Thymus (tissue), 11 donors: Measurements from ENCODE around the gene PIK3R6. TPM values are rescaled to one million over a fixed set of nuclear protein-coding genes. Genes with fewer than 3 reads are reported as not detected.
"Not testable (repeated sequence)": the region's sequence is repeated elsewhere in the genome, so short reads cannot be mapped to it uniquely, and the experiment has no call there.

ENCODE experiments used
- DNase-seq, 9 donors: peaks; one replicate each; pipeline ENCODE4 v3.0.0-alpha.2; 2013; ENCODE audit warnings: low spot score in 9 of 9, low read depth in 6 of 9, missing footprints in 1 of 9
- H3K27ac ChIP-seq, 2 donors: one replicate each; pipeline ENCODE4 v1.5.1; 2013; ENCODE audit warnings: control low read depth in 1 of 2, low read depth in 1 of 2, low read length in 1 of 2, mild to moderate bottlenecking in 1 of 2, moderate library complexity in 1 of 2
- H3K27me3 ChIP-seq, 2 donors: one replicate each; pipeline ENCODE4 v1.5.1; 2013; ENCODE audit warnings: low read length in 1 of 2; ENCODE audit not compliant: control insufficient read depth in 2 of 2, insufficient read depth in 1 of 2
- H3K36me3 ChIP-seq, 2 donors: one replicate each; pipeline ENCODE4 v1.5.1; 2013; ENCODE audit warnings: low read length in 1 of 2, mild to moderate bottlenecking in 1 of 2, moderate library complexity in 1 of 2; ENCODE audit not compliant: control insufficient read depth in 2 of 2, insufficient read depth in 2 of 2
- H3K4me1 ChIP-seq, 2 donors: one replicate each; pipeline ENCODE4 v1.5.1; 2013; ENCODE audit warnings: low read length in 2 of 2; ENCODE audit not compliant: control insufficient read depth in 2 of 2, insufficient read depth in 2 of 2
- H3K4me3 ChIP-seq, 2 donors: one replicate each; pipeline ENCODE4 v1.5.1; 2013; ENCODE audit warnings: low read length in 2 of 2, control low read depth in 1 of 2, mild to moderate bottlenecking in 1 of 2
- H3K9me3 ChIP-seq, 2 donors: one replicate each; pipeline ENCODE4 v1.5.1; 2013; ENCODE audit warnings: low read length in 1 of 2, mild to moderate bottlenecking in 1 of 2; ENCODE audit not compliant: control insufficient read depth in 2 of 2, insufficient read depth in 1 of 2
- WGBS: extraction: QIAGEN DNeasy Blood & Tissue Kit; methylation state at CpG from one replicate; pipeline ENCODE4 v1.1.7; 2013; 5-methylcytosine and 5-hydroxymethylcytosine counted together
- polyA plus RNA-seq: library from polyadenylated mRNA; stranded (reverse); fragments of 200-250 nt; gene quantifications from one replicate; pipeline ENCODE4 v1.2.3, GENCODE V29; 2013
- total RNA-seq: library from RNA; stranded (reverse); fragments of 120-200 nt; gene quantifications from one replicate; pipeline ENCODE4 v1.2.4, GENCODE V29; 2013
- donor health status: healthy.

Gene PIK3R6
- total and polyA plus RNA-seq, 2 donors: 1.9 to 2.1 TPM

GRCh38 chr17:8889458-8890210 is 22.2 kb upstream of the PIK3R6 start:
- Histone ChIP-seq H3K4me3 (no peak overlapping the region), H3K27me3 (no peaks in the 10 kb centered on the region), H3K9me3 (peaks cover 0 to 4% of the 10 kb centered on the region in 2 donors), H3K36me3 (peaks cover 38 to 45% of the 10 kb centered on the region in 2 donors), H3K27ac (no peak overlapping the region), H3K4me1 (peaks cover 0 to 16% of the 10 kb centered on the region in 2 donors)
- DNase-seq: no peak
- 97% methylated on average over 14 of the region's 14 CpGs for WGBS

GRCh38 chr17:8888704-8889302 is 21.3 kb upstream of the PIK3R6 start:
- H3K36me3 ChIP-seq: peaks cover 40 to 52% of the 10 kb centered on the region in 2 donors
- H3K27me3 ChIP-seq: no peaks in the 10 kb centered on the region
- 89% methylated on average over 8 of the region's 8 CpGs for WGBS
- no peak overlapping the region for H3K27ac ChIP-seq
- no peak for DNase-seq
- H3K4me1 ChIP-seq: peaks cover 0 to 7% of the 10 kb centered on the region in 2 donors
- no peak overlapping the region for H3K4me3 ChIP-seq
- H3K9me3 ChIP-seq: peaks cover 0 to 4% of the 10 kb centered on the region in 2 donors

- WGBS: 95% methylated on average over 39 of the region's 39 CpGs
- no peak for DNase-seq
- H3K36me3 ChIP-seq: peaks cover 45 to 51% of the 10 kb centered on the region in 2 donors
Observed at GRCh38 chr17:8887834-8888703, 20.6 kb upstream of the PIK3R6 start.

GRCh38 chr17:8887301-8887700 is 19.8 kb upstream of the PIK3R6 start:
- Histone ChIP-seq H3K9me3 (peaks cover 0 to 4% of the 10 kb centered on the region in 2 donors), H3K27me3 (no peaks in the 10 kb centered on the region), H3K4me3 (no peak overlapping the region), H3K4me1 (peaks cover 0 to 3% of the 10 kb centered on the region in 2 donors), H3K36me3 (peaks cover 44 to 51% of the 10 kb centered on the region in 2 donors), H3K27ac (no peak overlapping the region)
- 97% methylated on average over 11 of the region's 11 CpGs for WGBS
- no peak for DNase-seq

More at GRCh38 chr17:8887834-8888703, 20.6 kb upstream of the PIK3R6 start:
- Histone ChIP-seq H3K27me3 (no peaks in the 10 kb centered on the region), H3K27ac (no peak overlapping the region), H3K4me1 (peaks cover 0 to 7% of the 10 kb centered on the region in 2 donors), H3K4me3 (no peak overlapping the region), H3K9me3 (peaks cover 0 to 4% of the 10 kb centered on the region in 2 donors)

- no peaks in the 10 kb centered on the region for H3K4me1 ChIP-seq
- WGBS: 97% methylated on average over 23 of the region's 23 CpGs
- H3K4me3 ChIP-seq: no peak overlapping the region
- H3K9me3 ChIP-seq: peaks cover 0 to 4% of the 10 kb centered on the region in 2 donors
- H3K36me3 ChIP-seq: peaks cover 40 to 61% of the 10 kb centered on the region in 2 donors
- H3K27me3 ChIP-seq: no peaks in the 10 kb centered on the region
- no peak for DNase-seq
- H3K27ac ChIP-seq: no peak overlapping the region
Observed at GRCh38 chr17:8885967-8886684, 18.7 kb upstream of the PIK3R6 start.

GRCh38 chr17:8885163-8885966 is 17.9 kb upstream of the PIK3R6 start:
- 98% methylated on average over 30 of the region's 30 CpGs for WGBS
- H3K4me1 ChIP-seq, H3K27me3 ChIP-seq, H3K9me3 ChIP-seq, H3K4me3 ChIP-seq, DNase-seq, H3K27ac ChIP-seq: not testable (repeated sequence)
- H3K36me3 ChIP-seq: peaks cover 44 to 64% of the 10 kb centered on the region in 2 donors

GRCh38 chr17:8884336-8884990 is 17.0 kb upstream of the PIK3R6 start:
- WGBS: 96% methylated on average over 16 of the region's 16 CpGs
- Histone ChIP-seq H3K4me3 (no peak overlapping the region), H3K27ac (no peak overlapping the region), H3K4me1 (no peaks in the 10 kb centered on the region), H3K36me3 (peaks cover 43 to 69% of the 10 kb centered on the region in 2 donors), H3K27me3 (no peaks in the 10 kb centered on the region), H3K9me3 (peaks cover 0 to 4% of the 10 kb centered on the region in 2 donors)
- no peak for DNase-seq

- no peak for DNase-seq
- 98% methylated on average over 4 of the region's 4 CpGs for WGBS
- Histone ChIP-seq H3K27me3 (no peaks in the 10 kb centered on the region), H3K36me3 (peaks cover 44 to 69% of the 10 kb centered on the region in 2 donors), H3K4me3 (no peak overlapping the region), H3K27ac (no peak overlapping the region), H3K9me3 (peaks cover 0 to 4% of the 10 kb centered on the region in 2 donors), H3K4me1 (no peaks in the 10 kb centered on the region)
Observed at GRCh38 chr17:8883353-8883752, 15.9 kb upstream of the PIK3R6 start.
